Measurements from ENCODE around the gene C1orf56. TPM values are rescaled to one million over a fixed set of nuclear protein-coding genes. Genes with fewer than 3 reads are reported as not detected.

C1orf56 gene, protein sequence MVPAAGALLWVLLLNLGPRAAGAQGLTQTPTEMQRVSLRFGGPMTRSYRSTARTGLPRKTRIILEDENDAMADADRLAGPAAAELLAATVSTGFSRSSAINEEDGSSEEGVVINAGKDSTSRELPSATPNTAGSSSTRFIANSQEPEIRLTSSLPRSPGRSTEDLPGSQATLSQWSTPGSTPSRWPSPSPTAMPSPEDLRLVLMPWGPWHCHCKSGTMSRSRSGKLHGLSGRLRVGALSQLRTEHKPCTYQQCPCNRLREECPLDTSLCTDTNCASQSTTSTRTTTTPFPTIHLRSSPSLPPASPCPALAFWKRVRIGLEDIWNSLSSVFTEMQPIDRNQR
- polyA plus RNA-seq (2011; rRNA removed) (2.9 and 3.3 TPM in 2 replicates), polyA plus RNA-seq (2017; fragmentation: RNase III; extraction: RNeasy Plus Mini Kit Qiagen cat#74134 plus additional on column Dnase treatment) (5.1 to 6.8 TPM (median 6.6 TPM) in 3 replicates), polyA minus RNA-seq (2011; rRNA and poly(A)+ RNA removed) (4.3 and 4.5 TPM in 2 replicates)
- polyA plus RNA-seq (2012; cell fraction: cytosol; rRNA removed), result 4.2 and 6.6 TPM in 2 replicates
- 3.6 and 5.0 TPM in 2 replicates for polyA plus RNA-seq (2012; cell fraction: nucleus; rRNA removed)

DNA sequence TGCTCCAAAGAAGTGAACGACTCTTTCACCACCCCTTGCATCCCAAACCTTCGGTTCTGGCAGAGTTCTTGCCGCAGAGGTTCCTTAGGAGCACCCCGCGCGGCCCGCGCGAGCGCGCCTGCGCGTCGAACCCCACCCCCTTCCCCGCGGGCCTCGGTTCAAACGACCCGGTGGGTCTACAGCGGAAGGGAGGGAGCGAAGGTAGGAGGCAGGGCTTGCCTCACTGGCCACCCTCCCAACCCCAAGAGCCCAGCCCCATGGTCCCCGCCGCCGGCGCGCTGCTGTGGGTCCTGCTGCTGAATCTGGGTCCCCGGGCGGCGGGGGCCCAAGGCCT lies at the start of gene C1orf56:
TSS of gene C1orf56 (plus strand) at position 161 of the 334 bp plus-strand sequence. CDS start at position 258, 97 bp downstream.
- TF ChIP-seq, protein P1, sequence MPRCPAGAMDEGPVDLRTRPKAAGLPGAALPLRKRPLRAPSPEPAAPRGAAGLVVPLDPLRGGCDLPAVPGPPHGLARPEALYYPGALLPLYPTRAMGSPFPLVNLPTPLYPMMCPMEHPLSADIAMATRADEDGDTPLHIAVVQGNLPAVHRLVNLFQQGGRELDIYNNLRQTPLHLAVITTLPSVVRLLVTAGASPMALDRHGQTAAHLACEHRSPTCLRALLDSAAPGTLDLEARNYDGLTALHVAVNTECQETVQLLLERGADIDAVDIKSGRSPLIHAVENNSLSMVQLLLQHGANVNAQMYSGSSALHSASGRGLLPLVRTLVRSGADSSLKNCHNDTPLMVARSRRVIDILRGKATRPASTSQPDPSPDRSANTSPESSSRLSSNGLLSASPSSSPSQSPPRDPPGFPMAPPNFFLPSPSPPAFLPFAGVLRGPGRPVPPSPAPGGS (IDR thresholded peaks at IDR 0.05), result peak; percentile 71; the same call in 1 of the 3 replicates
- peak; percentile 61 for TF ChIP-seq POLR2A (IDR thresholded peaks at IDR 0.05; ENCODE audit: low read length)
- TF ChIP-seq, protein P2, sequence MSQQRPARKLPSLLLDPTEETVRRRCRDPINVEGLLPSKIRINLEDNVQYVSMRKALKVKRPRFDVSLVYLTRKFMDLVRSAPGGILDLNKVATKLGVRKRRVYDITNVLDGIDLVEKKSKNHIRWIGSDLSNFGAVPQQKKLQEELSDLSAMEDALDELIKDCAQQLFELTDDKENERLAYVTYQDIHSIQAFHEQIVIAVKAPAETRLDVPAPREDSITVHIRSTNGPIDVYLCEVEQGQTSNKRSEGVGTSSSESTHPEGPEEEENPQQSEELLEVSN (IDR thresholded peaks at IDR 0.05; ENCODE audit: borderline replicate concordance, low read depth), result no peak
- TF ChIP-seq JUN (IDR thresholded peaks at IDR 0.05), result peak in 1 of 2 experiments; percentile 53; a peak in 1 of 5 replicates
- TF ChIP-seq TP53 (CRISPR knock-in tag; IDR thresholded peaks at IDR 0.05), result no peak
- 0 out of 2 replicates have a peak, but pooled peaks have one; percentile 37 for TF ChIP-seq TFCP2L1 (CRISPR knock-in tag; IDR thresholded peaks at IDR 0.05)
- 4% methylated on average over 17 of the region's 29 CpGs for WGBS (ENCODE audit: missing lambda C conversion rate)
- CTCF ChIA-PET, result interaction anchor here (0.6 to 7.8 kb wide), 18 partner anchors 8 to 90 kb away, joined by 3 to 62 read pairs (median 3); partner anchors contain the start of genes CDC42SE1 and MINDY1
- FAIRE-seq, result no peak
- peaks cover 16% of the 10 kb centered on the region for H3K4me1 ChIP-seq
- H3K27ac ChIP-seq, result peak within 1 kb of the TSS; percentile 94 to 96
- peak; percentile 82 to 84 for ATAC-seq
- peak within 1 kb of the TSS; percentile 95 for H3K4me2 ChIP-seq
- H3K4me3 ChIP-seq, result peak within 1 kb of the TSS; percentile 80
- POLR2A ChIA-PET, result interaction anchor here (1.0 to 2.0 kb wide), 5 partner anchors 12 to 41 kb away, joined by 3 to 34 read pairs (median 4); partner anchors contain the start of genes CDC42SE1, MINDY1 and MLLT11
- no peaks in the 10 kb centered on the region for H3K9me3 ChIP-seq
- peak; percentile 76 to 91 for DNase-seq (ENCODE audit: low read depth in 1 of 2, low spot score in 1 of 2)

DNA sequence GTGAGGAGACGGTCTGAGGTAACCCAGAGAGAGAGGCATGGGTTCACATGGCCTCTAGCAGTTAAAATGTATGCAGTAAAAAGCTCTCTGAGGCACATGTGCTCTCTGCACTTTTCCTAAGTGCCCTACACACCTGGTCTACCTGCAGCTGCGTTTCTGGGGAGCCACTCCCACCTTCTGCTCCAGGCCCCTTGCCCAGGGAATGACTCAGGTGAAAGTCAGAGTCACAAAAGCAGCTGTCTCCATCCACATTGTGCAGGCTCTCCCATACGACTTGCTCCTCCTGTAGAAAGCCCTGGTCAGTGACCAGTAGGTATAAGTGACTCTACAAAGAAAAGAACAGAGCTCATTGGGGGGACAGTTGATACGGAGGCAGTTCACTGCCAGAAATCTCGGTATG lies 49.6 kb upstream of the C1orf56 start:
- CTCF ChIA-PET, result interaction anchor here (0.7 to 26.8 kb wide), 7 partner anchors 2 to 743 kb away, joined by 3 to 586 read pairs (median 11); partner anchors contain the start of genes ANXA9, CERS2 and MINDY1
- H3K4me1 ChIP-seq, result 0 out of 3 replicates have a peak, but pooled peaks cover 4% of the 10 kb centered on the region
- TF ChIP-seq ZNF302 (CRISPR knock-in tag; IDR thresholded peaks at IDR 0.05), result no peak
- TF ChIP-seq ZSCAN20 (CRISPR knock-in tag; IDR thresholded peaks at IDR 0.05), result no peak
- TF ChIP-seq RCOR1 (IDR thresholded peaks at IDR 0.05; ENCODE audit: low read depth, low read length), result no peak
- TF ChIP-seq, protein P1 (IDR thresholded peaks at IDR 0.05), result no peak
- no peak for TF ChIP-seq ZC3H11A (IDR thresholded peaks at IDR 0.05)
- no peak for TF ChIP-seq EHMT2 (IDR thresholded peaks at IDR 0.05; ENCODE audit: low read depth)
- no peak for TF ChIP-seq CBX2 (IDR thresholded peaks at IDR 0.05; ENCODE audit: borderline replicate concordance, low read depth)
- no peak for TF ChIP-seq PHF8 (IDR thresholded peaks at IDR 0.05; ENCODE audit: borderline replicate concordance, low read depth)
- DNase-seq (ENCODE audit: low read depth in 1 of 2, low spot score in 1 of 2) (no peak), ATAC-seq (no peak), FAIRE-seq (no peak)
- H3K9me3 ChIP-seq, result no peaks in the 10 kb centered on the region
- POLR2A ChIA-PET, result no interaction called here
- no peak overlapping the region for H3K4me3 ChIP-seq
- WGBS (ENCODE audit: missing lambda C conversion rate), result 52% methylated on average over 5 of the region's 5 CpGs
- no peak overlapping the region for H3K4me2 ChIP-seq
- no peak overlapping the region for H3K27ac ChIP-seq

DNA sequence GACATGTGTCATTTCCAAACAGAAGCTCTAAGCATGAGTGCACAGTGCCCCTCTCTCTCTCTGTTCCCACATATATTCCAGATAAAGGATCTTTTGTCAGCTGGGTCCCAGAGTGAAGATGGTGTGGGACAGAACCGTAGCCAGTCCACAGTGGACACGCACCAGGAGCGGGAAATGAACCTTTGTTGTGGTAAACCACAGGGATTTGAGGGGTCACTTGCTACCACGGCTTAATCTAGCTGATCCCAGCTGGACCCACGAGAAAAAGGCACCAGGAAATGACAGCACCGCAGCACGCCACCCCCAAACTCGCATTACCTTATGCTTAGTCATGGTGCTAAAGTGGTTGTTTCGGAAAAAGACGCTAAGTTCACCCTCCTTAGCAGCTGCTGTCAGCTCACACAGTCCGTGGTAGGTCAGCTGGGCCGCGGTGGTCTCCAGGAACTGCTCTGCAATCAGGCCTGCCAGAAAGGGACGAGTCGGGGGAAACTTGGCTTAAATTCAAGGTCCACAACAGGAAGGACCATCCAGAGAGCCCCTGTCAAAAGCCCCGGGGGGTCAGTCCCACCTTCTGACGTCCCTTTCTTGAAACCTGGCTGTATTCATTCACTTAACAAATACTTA lies 48.4 kb upstream of the C1orf56 start:
- no peak overlapping the region for H3K27ac ChIP-seq
- CTCF ChIA-PET, result interaction anchor here (0.6 to 26.8 kb wide), 8 partner anchors 3 to 322 kb away, joined by 3 to 586 read pairs (median 4); partner anchors contain the start of genes ANXA9, C1orf56, CERS2 and MINDY1
- no peaks in the 10 kb centered on the region for H3K9me3 ChIP-seq
- 0 out of 3 replicates have a peak, but pooled peaks cover 4% of the 10 kb centered on the region for H3K4me1 ChIP-seq
- POLR2A ChIA-PET, result no interaction called here
- DNase-seq (ENCODE audit: low read depth in 1 of 2, low spot score in 1 of 2) (no peak), ATAC-seq (no peak), FAIRE-seq (no peak)
- no peak overlapping the region for H3K4me2 ChIP-seq
- 85% methylated on average over 17 of the region's 17 CpGs for WGBS (ENCODE audit: missing lambda C conversion rate)
- H3K4me3 ChIP-seq, result no peak overlapping the region
- TF ChIP-seq, protein P3, sequence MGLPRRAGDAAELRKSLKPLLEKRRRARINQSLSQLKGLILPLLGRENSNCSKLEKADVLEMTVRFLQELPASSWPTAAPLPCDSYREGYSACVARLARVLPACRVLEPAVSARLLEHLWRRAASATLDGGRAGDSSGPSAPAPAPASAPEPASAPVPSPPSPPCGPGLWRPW (IDR thresholded peaks at IDR 0.05), result no peak
- TF ChIP-seq KDM1A (IDR thresholded peaks at IDR 0.05; ENCODE audit: low read depth) (no peak), FOSL2 (IDR thresholded peaks at IDR 0.05) (no peak), FOSL2 (CRISPR knock-in tag; IDR thresholded peaks at IDR 0.05) (no peak), KDM5A (IDR thresholded peaks at IDR 0.05) (no peak), NFE2L2 (conservative IDR thresholded peaks at IDR 0.05; ENCODE audit: low read length) (no peak), FOXS1 (CRISPR knock-in tag; IDR thresholded peaks at IDR 0.05) (no peak), POLR2A (IDR thresholded peaks at IDR 0.05; ENCODE audit: low read length) (no peak), RNF2 (IDR thresholded peaks at IDR 0.05; ENCODE audit: borderline replicate concordance, low read depth) (no peak), RARB (CRISPR knock-in tag; IDR thresholded peaks at IDR 0.05) (no peak)
- TF ChIP-seq, protein P4, sequence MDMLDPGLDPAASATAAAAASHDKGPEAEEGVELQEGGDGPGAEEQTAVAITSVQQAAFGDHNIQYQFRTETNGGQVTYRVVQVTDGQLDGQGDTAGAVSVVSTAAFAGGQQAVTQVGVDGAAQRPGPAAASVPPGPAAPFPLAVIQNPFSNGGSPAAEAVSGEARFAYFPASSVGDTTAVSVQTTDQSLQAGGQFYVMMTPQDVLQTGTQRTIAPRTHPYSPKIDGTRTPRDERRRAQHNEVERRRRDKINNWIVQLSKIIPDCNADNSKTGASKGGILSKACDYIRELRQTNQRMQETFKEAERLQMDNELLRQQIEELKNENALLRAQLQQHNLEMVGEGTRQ (IDR thresholded peaks at IDR 0.05), result no peak
- TF ChIP-seq, protein P5, sequence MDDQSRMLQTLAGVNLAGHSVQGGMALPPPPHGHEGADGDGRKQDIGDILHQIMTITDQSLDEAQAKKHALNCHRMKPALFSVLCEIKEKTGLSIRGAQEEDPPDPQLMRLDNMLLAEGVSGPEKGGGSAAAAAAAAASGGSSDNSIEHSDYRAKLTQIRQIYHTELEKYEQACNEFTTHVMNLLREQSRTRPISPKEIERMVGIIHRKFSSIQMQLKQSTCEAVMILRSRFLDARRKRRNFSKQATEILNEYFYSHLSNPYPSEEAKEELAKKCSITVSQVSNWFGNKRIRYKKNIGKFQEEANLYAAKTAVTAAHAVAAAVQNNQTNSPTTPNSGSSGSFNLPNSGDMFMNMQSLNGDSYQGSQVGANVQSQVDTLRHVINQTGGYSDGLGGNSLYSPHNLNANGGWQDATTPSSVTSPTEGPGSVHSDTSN (IDR thresholded peaks at IDR 0.05), result no peak
- TF ChIP-seq, protein P6, sequence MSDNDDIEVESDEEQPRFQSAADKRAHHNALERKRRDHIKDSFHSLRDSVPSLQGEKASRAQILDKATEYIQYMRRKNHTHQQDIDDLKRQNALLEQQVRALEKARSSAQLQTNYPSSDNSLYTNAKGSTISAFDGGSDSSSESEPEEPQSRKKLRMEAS (IDR thresholded peaks at IDR 0.05), result no peak
